H9 (cell line): Measurements from ENCODE around the gene LILRA1. TPM values are rescaled to one million over a fixed set of nuclear protein-coding genes. Genes with fewer than 3 reads are reported as not detected.

Source experiments
- DNase-seq: peaks from one replicate; pipeline ENCODE4 v3.0.0-alpha.2; 2017
- H2AFZ ChIP-seq: one replicate; pipeline ENCODE4 v1.6.1; 2013; ENCODE audit warnings: mild to moderate bottlenecking, low read length, control low read depth, moderate library complexity
- H2AK5ac ChIP-seq: 2 replicates; pipeline ENCODE4 v1.6.1; 2013; ENCODE audit warnings: low read length, control low read depth, mixed read lengths; ENCODE audit not compliant: insufficient read length
- H2BK120ac ChIP-seq: one replicate; pipeline ENCODE4 v1.6.1; 2013; ENCODE audit warnings: low read depth, mild to moderate bottlenecking, low read length, control low read depth, inconsistent platforms; ENCODE audit not compliant: poor library complexity, severe bottlenecking
- H2BK12ac ChIP-seq: 2 replicates; pipeline ENCODE4 v1.6.1; 2013; ENCODE audit warnings: low read length, control low read depth, mixed read lengths, low read depth; ENCODE audit not compliant: insufficient read length
- H2BK15ac ChIP-seq: 2 replicates; pipeline ENCODE4 v1.6.1; 2013; ENCODE audit warnings: low read depth, low read length, control low read depth
- H2BK20ac ChIP-seq: one replicate; pipeline ENCODE4 v1.6.1; 2013; ENCODE audit warnings: low read depth, mild to moderate bottlenecking, low read length, control low read depth, inconsistent platforms; ENCODE audit not compliant: poor library complexity, severe bottlenecking
- H2BK5ac ChIP-seq: 2 replicates; pipeline ENCODE4 v1.6.1; 2013; ENCODE audit warnings: low read length, control low read depth, mixed read lengths; ENCODE audit not compliant: insufficient read length
- H3K14ac ChIP-seq: 2 replicates; pipeline ENCODE4 v1.6.1; 2013; ENCODE audit warnings: low read length, control low read depth; ENCODE audit not compliant: insufficient read depth
- H3K18ac ChIP-seq: 2 replicates; pipeline ENCODE4 v1.6.1; 2013; ENCODE audit warnings: low read depth, mild to moderate bottlenecking, mixed read lengths, low read length, control low read depth; ENCODE audit not compliant: insufficient read length
- H3K23ac ChIP-seq: 2 replicates; pipeline ENCODE4 v1.6.1; 2013; ENCODE audit warnings: low read length, control low read depth, mixed read lengths, low read depth; ENCODE audit not compliant: insufficient read length
- H3K23me2 ChIP-seq: 2 replicates; pipeline ENCODE4 v1.6.1; 2013; ENCODE audit warnings: low read depth, mild to moderate bottlenecking, mixed read lengths, low read length, control low read depth; ENCODE audit not compliant: insufficient read length, poor library complexity, severe bottlenecking
- H3K27ac ChIP-seq: 2 replicates; pipeline ENCODE4 v1.5.1; 2013; ENCODE audit warnings: low read length, control low read depth, mixed read lengths, low read depth; ENCODE audit not compliant: insufficient read length
- H3K27me3 ChIP-seq: 2 replicates; pipeline ENCODE4 v1.6.1; 2013; ENCODE audit warnings: low read length, control low read depth, inconsistent platforms; ENCODE audit not compliant: insufficient read depth
- H3K4ac ChIP-seq: 2 replicates; pipeline ENCODE4 v1.6.1; 2013; ENCODE audit warnings: low read depth, mild to moderate bottlenecking, control low read depth, inconsistent platforms, low read length, moderate library complexity
- H3K4me1 ChIP-seq: 2 replicates; pipeline ENCODE4 v1.6.1; 2013; ENCODE audit warnings: low read length, control low read depth, inconsistent platforms; ENCODE audit not compliant: insufficient read depth
- H3K4me2 ChIP-seq: 2 replicates; pipeline ENCODE4 v1.6.1; 2013; ENCODE audit warnings: low read length, control low read depth, mixed read lengths; ENCODE audit not compliant: insufficient read length, insufficient read depth
- H3K56ac ChIP-seq: 2 replicates; pipeline ENCODE4 v1.6.1; 2013; ENCODE audit warnings: low read depth, mild to moderate bottlenecking, mixed read lengths, low read length, control low read depth; ENCODE audit not compliant: insufficient read length
- H3K79me1 ChIP-seq: 2 replicates; pipeline ENCODE4 v1.6.1; 2013; ENCODE audit warnings: low read depth, mild to moderate bottlenecking, moderate library complexity, low read length, control low read depth, inconsistent platforms; ENCODE audit not compliant: insufficient read depth, poor library complexity, severe bottlenecking
- H3K79me2 ChIP-seq: 2 replicates; pipeline ENCODE4 v1.6.1; 2013; ENCODE audit warnings: low read length, control low read depth, inconsistent platforms; ENCODE audit not compliant: insufficient read depth
- H3K9ac ChIP-seq: 2 replicates; pipeline ENCODE4 v1.6.1; 2013; ENCODE audit warnings: low read length, control low read depth, mixed read lengths; ENCODE audit not compliant: insufficient read length; ENCODE audit errors: extremely low read depth
- H3K9me3 ChIP-seq: one replicate; pipeline ENCODE4 v1.6.1; 2013; ENCODE audit warnings: low read depth, low read length, inconsistent platforms; ENCODE audit not compliant: control insufficient read depth
- H3T11ph ChIP-seq: one replicate; pipeline ENCODE4 v1.6.1; 2013; ENCODE audit warnings: mild to moderate bottlenecking, low read length, control low read depth, inconsistent platforms
- H4K20me1 ChIP-seq: one replicate; pipeline ENCODE4 v1.6.1; 2013; ENCODE audit not compliant: control insufficient read depth, insufficient read length, insufficient read depth
- H4K5ac ChIP-seq: 2 replicates; pipeline ENCODE4 v1.6.1; 2013; ENCODE audit warnings: low read depth, mild to moderate bottlenecking, mixed read lengths, low read length, control low read depth; ENCODE audit not compliant: insufficient read length
- H4K8ac ChIP-seq: replicated peaks from 2 replicates; pipeline ENCODE4 v1.6.1; 2013; ENCODE audit warnings: low read length, control low read depth, mixed read lengths, low read depth; ENCODE audit not compliant: insufficient read length
- H4K91ac ChIP-seq: 2 replicates; pipeline ENCODE4 v1.6.1; 2013; ENCODE audit warnings: low read depth, mild to moderate bottlenecking, moderate library complexity, mixed read lengths, low read length, control low read depth; ENCODE audit not compliant: insufficient read length
- H3K27ac Mint-ChIP-seq, 3 experiments: 2 replicates in 2 of 3; 3 replicates in 1 of 3; pipeline ENCODE4 v1.8.0; 2020 to 2021; ENCODE audit warnings: mixed read lengths in 3 of 3, mild to moderate bottlenecking in 1 of 3, moderate library complexity in 1 of 3
- H3K27me3 Mint-ChIP-seq: 2 replicates; pipeline ENCODE4 v1.8.0; 2021; ENCODE audit warnings: low read depth, mild to moderate bottlenecking, moderate library complexity, mixed read lengths
- H3K36me3 Mint-ChIP-seq, 3 experiments: 2 replicates in 2 of 3; 3 replicates in 1 of 3; pipeline ENCODE4 v1.8.0; 2020 to 2021; ENCODE audit warnings: low read depth in 3 of 3, mixed read lengths in 3 of 3; ENCODE audit not compliant: insufficient read depth in 1 of 3
- H3K4me1 Mint-ChIP-seq, 2 experiments: 2 replicates each; pipeline ENCODE4 v1.8.0; 2020; ENCODE audit warnings: mixed read lengths in 2 of 2
- H3K4me3 Mint-ChIP-seq, 2 experiments: 2 replicates in 1 of 2; 3 replicates in 1 of 2; pipeline ENCODE4 v1.8.0; 2020 to 2021; ENCODE audit warnings: mild to moderate bottlenecking in 2 of 2, mixed read lengths in 2 of 2, moderate library complexity in 1 of 2
- H3K9me3 Mint-ChIP-seq, 2 experiments: 2 replicates in 1 of 2; 3 replicates in 1 of 2; pipeline ENCODE4 v1.8.0; 2020; ENCODE audit warnings: mild to moderate bottlenecking in 2 of 2, mixed read lengths in 2 of 2, moderate library complexity in 1 of 2
- CTCF ChIP-seq: fragments of 200-600 bp; sonication (generic); conservative IDR thresholded peaks from 3 replicates; pipeline ENCODE4 v1.8.0; 2021; ENCODE audit warnings: antibody characterized with exemption, mild to moderate bottlenecking
- WGBS: extraction: QIAGEN DNeasy Blood & Tissue Kit; methylation state at CpG from one replicate; pipeline ENCODE4 v1.1.7; 2013; ENCODE audit warnings: missing lambda C conversion rate, low lambda C conversion rate, mixed read lengths; ENCODE audit not compliant: insufficient read length; ENCODE audit errors: extremely low coverage; 5-methylcytosine and 5-hydroxymethylcytosine counted together
- total RNA-seq: library from RNA; stranded (reverse); gene quantifications from 2 replicates; pipeline ENCODE4 v1.2.1, GENCODE V29; 2021

Gene LILRA1
- total RNA-seq, 1 experiment from 2014 or later: not detected

- no peak overlapping the region for H3K14ac ChIP-seq
- no peak overlapping the region for H3K27ac Mint-ChIP-seq
- peaks cover 87% of the 10 kb centered on the region for H3K9me3 ChIP-seq
- no peak overlapping the region for H4K5ac ChIP-seq
- no peak for DNase-seq
- no peaks in the 10 kb centered on the region for H3K79me2 ChIP-seq
- no peak overlapping the region for H4K8ac ChIP-seq
- no peak for TF ChIP-seq CTCF
- no peak overlapping the region for H3K4ac ChIP-seq
- no peak overlapping the region for H2BK5ac ChIP-seq
- no peaks in the 10 kb centered on the region for H3K27me3 Mint-ChIP-seq
- no CpG with 5 or more reads among the region's 15 CpGs for WGBS
- H3K23me2 ChIP-seq: no peaks in the 10 kb centered on the region
- no peak overlapping the region for H3K23ac ChIP-seq
- H2AK5ac ChIP-seq: no peak overlapping the region
- H3K27ac ChIP-seq: no peak overlapping the region
- H4K91ac ChIP-seq: no peak overlapping the region
- H3K56ac ChIP-seq: no peak overlapping the region
- no peak overlapping the region for H3K4me2 ChIP-seq
- peaks cover 95 to 97% of the 10 kb centered on the region in 2 experiments for H3K9me3 Mint-ChIP-seq
- no peak overlapping the region for H3K9ac ChIP-seq
- no peak overlapping the region for H2AFZ ChIP-seq
- H2BK12ac ChIP-seq: no peak overlapping the region
- H4K20me1 ChIP-seq: no peaks in the 10 kb centered on the region
- no peak overlapping the region for H3T11ph ChIP-seq
- no peaks in the 10 kb centered on the region for H3K4me1 ChIP-seq
- H3K4me1 Mint-ChIP-seq: no peaks in the 10 kb centered on the region
- H3K79me1 ChIP-seq: no peaks in the 10 kb centered on the region
- no peak overlapping the region for H3K4me3 Mint-ChIP-seq
- no peaks in the 10 kb centered on the region for H3K27me3 ChIP-seq
- H2BK15ac ChIP-seq: no peak overlapping the region
- no peak overlapping the region for H2BK20ac ChIP-seq
- peaks cover 9 to 43% (median 17%) of the 10 kb centered on the region in 3 experiments; a peak in 6 of 7 replicates for H3K36me3 Mint-ChIP-seq
- H3K18ac ChIP-seq: no peak overlapping the region
- H2BK120ac ChIP-seq: no peak overlapping the region
These were observed 15.4 kb downstream of the LILRA1 start for GRCh38 chr19:54608792-54609191.
